ENCODE measurements around the gene SLC25A33.

- TF ChIP-seq POLR2A (IDR thresholded peaks at IDR 0.05; ENCODE audit: low read depth, low read length): no peak
- no peak for TF ChIP-seq SPI1 (IDR thresholded peaks at IDR 0.05; ENCODE audit: low read depth, low read length)
- TF ChIP-seq POLR2AphosphoS5 (IDR thresholded peaks at IDR 0.05; ENCODE audit: low read depth, low read length): no peak
- no peak for TF ChIP-seq TAF1 (IDR thresholded peaks at IDR 0.05; ENCODE audit: low read depth, low read length)
- no peak for TF ChIP-seq PAX5 (IDR thresholded peaks at IDR 0.05; ENCODE audit: insufficient read depth, low read length, severe bottlenecking)
- no peak for TF ChIP-seq POU2F2 (IDR thresholded peaks at IDR 0.05; ENCODE audit: low read depth, low read length)
Observed at GRCh38 chr1:9612162-9612845, 73.0 kb downstream of the SLC25A33 start.

All from GM12891 (cell line).